NCI-H69 (cell line): Measurements from ENCODE around the gene DOK7.

Experiments
- DNase-seq: peaks from one replicate; lab custom pipeline; 2025; lab: John Stamatoyannopoulos, UW

Gene DOK7

GRCh38 chr4:3427706-3428446 is 35.2 kb upstream of the DOK7 start:
- DNase-seq, result no peak

- DNase-seq, result no peak
Measured at GRCh38 chr4:3429651-3430050, 33.5 kb upstream of the DOK7 start.

- DNase-seq, result no peak
Measured at GRCh38 chr4:3430524-3430923, 32.6 kb upstream of the DOK7 start.

- no peak for DNase-seq
Measured at GRCh38 chr4:3431446-3431993, 31.6 kb upstream of the DOK7 start.

- peak; percentile 49 for DNase-seq
Measured at GRCh38 chr4:3432381-3432790, 30.7 kb upstream of the DOK7 start.

- DNase-seq, result no peak
Measured at GRCh38 chr4:3433138-3433869, 29.8 kb upstream of the DOK7 start.

GRCh38 chr4:3434881-3435685 is 28.0 kb upstream of the DOK7 start:
- DNase-seq, result peak; percentile 47

GRCh38 chr4:3435686-3435956 is 27.5 kb upstream of the DOK7 start:
- DNase-seq, result no peak

- DNase-seq, result no peak
Measured at GRCh38 chr4:3436048-3436797, 26.9 kb upstream of the DOK7 start.

GRCh38 chr4:3436798-3437581 is 26.1 kb upstream of the DOK7 start:
- peak; percentile 86 for DNase-seq

- no peak for DNase-seq
Measured at GRCh38 chr4:3437582-3437936, 25.5 kb upstream of the DOK7 start.

- no peak for DNase-seq
Measured at GRCh38 chr4:3437998-3438846, 24.9 kb upstream of the DOK7 start.

- no peak for DNase-seq
Measured at GRCh38 chr4:3438847-3439180, 24.3 kb upstream of the DOK7 start.

GRCh38 chr4:3439391-3439790 is 23.7 kb upstream of the DOK7 start:
- DNase-seq, result no peak

GRCh38 chr4:3440011-3440410 is 23.1 kb upstream of the DOK7 start:
- peak; percentile 47 for DNase-seq

- no peak for DNase-seq
Measured at GRCh38 chr4:3440979-3441500, 22.1 kb upstream of the DOK7 start.

- DNase-seq, result no peak
Measured at GRCh38 chr4:3441501-3442459, 21.3 kb upstream of the DOK7 start, which contains the start of gene HGFAC. HGFAC (plus strand) TSS chr4:3441968; CDS start chr4:3442002, 34 bp downstream.

GRCh38 chr4:3442460-3442958 is 20.6 kb upstream of the DOK7 start:
- DNase-seq, result no peak
